Esophagus muscularis mucosa (tissue), 4 donors: ENCODE results near the gene ARID1B. TPM values are rescaled to one million over a fixed set of nuclear protein-coding genes. Genes with fewer than 3 reads are reported as not detected.

Experiments
- DNase-seq: peaks from one replicate; pipeline ENCODE4 v3.0.0-alpha.2; 2017; ENCODE audit errors: extremely low spot score
- H3K27ac ChIP-seq, 4 donors: fragments of 200-600 bp; sonication (generic); replicated peaks in 1 of 4; 1 replicate in 3 of 4; 2 replicates in 1 of 4; pipeline ENCODE4 v1.5.1; 2016 to 2019; ENCODE audit warnings: mild to moderate bottlenecking in 1 of 4
- H3K27me3 ChIP-seq, 4 donors: fragments of 200-600 bp; sonication (generic); one replicate each; pipeline versions ENCODE4 v1.5.1 to v1.6.0; 2016 to 2019
- H3K36me3 ChIP-seq, 4 donors: fragments of 200-600 bp; sonication (generic); one replicate each; pipeline ENCODE4 v1.5.1; 2016 to 2019
- H3K4me1 ChIP-seq, 4 donors: fragments of 200-600 bp; sonication (generic); one replicate each; pipeline ENCODE4 v1.5.1; 2016 to 2019
- H3K4me3 ChIP-seq, 4 donors: fragments of 200-600 bp; sonication (generic); 1 replicate in 2 of 4; 2 replicates in 2 of 4; pipeline ENCODE4 v1.5.1; 2016 to 2019; ENCODE audit warnings: mild to moderate bottlenecking in 4 of 4, moderate library complexity in 1 of 4
- H3K9me3 ChIP-seq, 4 donors: fragments of 200-600 bp; sonication (generic); 1 replicate in 3 of 4; 2 replicates in 1 of 4; pipeline ENCODE4 v1.5.1; 2016 to 2019
- CTCF ChIP-seq, 3 experiments: fragments of 200-600 bp in 2 of 3; fragments of 450-650 bp in 1 of 3; sonication (generic) in 2 of 3; IDR thresholded peaks; one replicate each; pipeline ENCODE4 v1.5.1; 2017 to 2019; ENCODE audit warnings: antibody characterized with exemption in 3 of 3, mild to moderate bottlenecking in 2 of 3, moderate library complexity in 1 of 3
- EP300 ChIP-seq: sonication (generic); formaldehyde crosslinking; IDR thresholded peaks from one replicate; pipeline ENCODE4 v1.6.1; 2017; ENCODE audit warnings: antibody characterized with exemption
- POLR2A ChIP-seq: fragments of 450-650 bp; IDR thresholded peaks from one replicate; pipeline ENCODE4 v1.6.1; 2017; ENCODE audit warnings: antibody characterized with exemption, moderate library complexity, mild to moderate bottlenecking, low read depth
- POLR2AphosphoS5 ChIP-seq, 2 donors: sonication (generic); formaldehyde crosslinking; IDR thresholded peaks; one replicate each; pipeline ENCODE4 v1.6.1; 2017; ENCODE audit warnings: antibody characterized with exemption in 2 of 2
- WGBS: methylation state at CpG from one replicate; pipeline ENCODE4 v1.1.5; 2018; 5-methylcytosine and 5-hydroxymethylcytosine counted together
- intact Hi-C: fragments of 100-400 bp; cut with DNase I; formaldehyde crosslinking; loops from one replicate; pipeline ENCODE4 v1.15.1; 2023
- total RNA-seq, 4 donors: library from RNA; depleted of rRNA; stranded (reverse); fragments of >200 nt; gene quantifications; one replicate each; pipeline versions ENCODE4 v1.1.0 to v1.2.1, GENCODE V29; 2016

Gene ARID1B
- total RNA-seq, 4 donors from 2014 or later: 55.0 to 87.2 (median 72.7) TPM

GRCh38 chr6:156841508-156841907 lies 64.3 kb downstream of the ARID1B start:
- intact Hi-C loops: no loop called here
- no peak overlapping the region for H3K4me3 ChIP-seq
- H3K27ac ChIP-seq: no peak overlapping the region
- H3K36me3 ChIP-seq: peaks cover 0 to 1% (median 0%) of the 10 kb centered on the region in 4 donors
- peaks cover 58 to 88% (median 76%) of the 10 kb centered on the region in 4 donors for H3K4me1 ChIP-seq
- DNase-seq: no peak
- 100% methylated on average over 3 of the region's 3 CpGs for WGBS
- H3K9me3 ChIP-seq: no peaks in the 10 kb centered on the region
- H3K27me3 ChIP-seq: no peaks in the 10 kb centered on the region
- no peak for TF ChIP-seq POLR2AphosphoS5 (IDR thresholded peaks at IDR 0.05)

- WGBS: 87% methylated on average over 3 of the region's 3 CpGs
- H3K4me1 ChIP-seq: peaks cover 67 to 89% (median 83%) of the 10 kb centered on the region in 4 donors
- DNase-seq: no peak
Measured at GRCh38 chr6:156842598-156843250, 65.5 kb downstream of the ARID1B start.

GRCh38 chr6:156844089-156844488 lies 66.9 kb downstream of the ARID1B start:
- intact Hi-C loops: no loop called here
- no peak for DNase-seq
- peak overlapping the region in 1 of 4 donors; percentile 19 for H3K27ac ChIP-seq
- 43% methylated on average over 3 of the region's 3 CpGs for WGBS
- peaks cover 79 to 100% (median 96%) of the 10 kb centered on the region in 4 donors for H3K4me1 ChIP-seq
- H3K27me3 ChIP-seq: no peaks in the 10 kb centered on the region
- H3K36me3 ChIP-seq: no peaks in the 10 kb centered on the region
- TF ChIP-seq EP300: no peak
- TF ChIP-seq POLR2AphosphoS5 (IDR thresholded peaks at IDR 0.05): no peak
- TF ChIP-seq POLR2A: no peak
- TF ChIP-seq CTCF (IDR thresholded peaks at IDR 0.05): no peak
- H3K9me3 ChIP-seq: no peaks in the 10 kb centered on the region
- no peak overlapping the region for H3K4me3 ChIP-seq

More at GRCh38 chr6:156842598-156843250, 65.5 kb downstream of the ARID1B start:
- H3K4me3 ChIP-seq: no peak overlapping the region
- TF ChIP-seq POLR2A (no peak), CTCF (IDR thresholded peaks at IDR 0.05) (no peak), EP300 (no peak), POLR2AphosphoS5 (IDR thresholded peaks at IDR 0.05) (no peak)
- H3K27me3 ChIP-seq: no peaks in the 10 kb centered on the region
- intact Hi-C loops: no loop called here
- no peak overlapping the region for H3K27ac ChIP-seq
- no peaks in the 10 kb centered on the region for H3K9me3 ChIP-seq
- H3K36me3 ChIP-seq: no peaks in the 10 kb centered on the region

GRCh38 chr6:156845454-156846155 lies 68.4 kb downstream of the ARID1B start:
- TF ChIP-seq POLR2A (no peak), POLR2AphosphoS5 (IDR thresholded peaks at IDR 0.05) (no peak), CTCF (IDR thresholded peaks at IDR 0.05) (no peak), EP300 (no peak)
- Histone ChIP-seq H3K4me3 (no peak overlapping the region), H3K27ac (no peak overlapping the region), H3K9me3 (no peaks in the 10 kb centered on the region), H3K36me3 (no peaks in the 10 kb centered on the region), H3K4me1 (peaks cover 80 to 99% (median 93%) of the 10 kb centered on the region in 4 donors), H3K27me3 (no peaks in the 10 kb centered on the region)
- intact Hi-C loops: no loop called here
- no peak for DNase-seq
- 88% methylated on average over 6 of the region's 6 CpGs for WGBS

- Histone ChIP-seq H3K27ac (peak overlapping the region in 2 of 4 donors; percentile 8 to 27), H3K4me1 (peaks cover 88 to 99% (median 95%) of the 10 kb centered on the region in 4 donors), H3K27me3 (no peaks in the 10 kb centered on the region), H3K9me3 (no peaks in the 10 kb centered on the region), H3K36me3 (no peaks in the 10 kb centered on the region), H3K4me3 (no peak overlapping the region)
- no peak for DNase-seq
- intact Hi-C loops: no loop called here
- 46% methylated on average over 6 of the region's 6 CpGs for WGBS
- TF ChIP-seq POLR2A: no peak
- no peak for TF ChIP-seq EP300
- TF ChIP-seq POLR2AphosphoS5 (IDR thresholded peaks at IDR 0.05): no peak
- TF ChIP-seq CTCF (IDR thresholded peaks at IDR 0.05): no peak
Measured at GRCh38 chr6:156846845-156847599, 69.8 kb downstream of the ARID1B start.
